ENCODE measurements around the gene HASPIN.
"Not testable (repeated sequence)": the region's sequence is repeated elsewhere in the genome, so short reads cannot be mapped to it uniquely, and the experiment has no call there.

HASPIN gene

DNA sequence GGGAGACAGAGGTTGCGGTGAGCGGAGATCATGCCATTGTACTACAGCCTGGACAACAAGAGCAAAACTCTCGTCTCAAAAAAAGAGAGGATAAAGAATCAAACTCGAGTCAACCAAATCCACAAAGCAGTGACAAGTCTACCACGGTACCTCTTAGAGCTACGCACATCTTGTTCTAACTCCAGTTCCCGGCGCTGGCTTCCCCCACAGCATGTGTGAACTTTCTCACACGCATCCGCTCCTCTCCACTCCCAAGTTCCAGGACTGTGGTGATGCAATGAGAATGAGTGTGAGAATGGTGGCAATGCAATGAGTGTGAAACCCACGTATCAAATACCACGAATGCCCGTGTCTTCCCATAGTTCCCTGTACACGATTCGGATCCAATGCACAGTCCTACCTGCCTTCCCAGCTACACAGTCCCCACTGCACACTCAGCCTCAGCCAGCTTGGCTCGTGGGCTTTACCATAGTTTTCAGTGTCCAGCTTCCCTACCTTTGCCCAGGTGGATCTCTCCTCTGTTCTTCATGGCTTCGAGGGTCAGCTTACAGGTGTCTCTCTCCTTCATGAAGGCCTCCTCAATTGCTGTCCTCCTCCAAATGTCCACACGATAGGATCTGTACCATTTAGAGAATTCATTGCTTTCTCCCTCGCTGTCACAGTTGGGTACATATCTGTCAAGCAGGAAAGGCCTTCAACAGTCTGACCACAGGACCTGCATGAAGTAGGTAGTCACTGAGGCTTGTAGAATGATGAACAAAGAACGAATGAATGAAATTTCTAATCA lies 18.6 kb upstream of the HASPIN start:
- TF ChIP-seq, protein P1, sequence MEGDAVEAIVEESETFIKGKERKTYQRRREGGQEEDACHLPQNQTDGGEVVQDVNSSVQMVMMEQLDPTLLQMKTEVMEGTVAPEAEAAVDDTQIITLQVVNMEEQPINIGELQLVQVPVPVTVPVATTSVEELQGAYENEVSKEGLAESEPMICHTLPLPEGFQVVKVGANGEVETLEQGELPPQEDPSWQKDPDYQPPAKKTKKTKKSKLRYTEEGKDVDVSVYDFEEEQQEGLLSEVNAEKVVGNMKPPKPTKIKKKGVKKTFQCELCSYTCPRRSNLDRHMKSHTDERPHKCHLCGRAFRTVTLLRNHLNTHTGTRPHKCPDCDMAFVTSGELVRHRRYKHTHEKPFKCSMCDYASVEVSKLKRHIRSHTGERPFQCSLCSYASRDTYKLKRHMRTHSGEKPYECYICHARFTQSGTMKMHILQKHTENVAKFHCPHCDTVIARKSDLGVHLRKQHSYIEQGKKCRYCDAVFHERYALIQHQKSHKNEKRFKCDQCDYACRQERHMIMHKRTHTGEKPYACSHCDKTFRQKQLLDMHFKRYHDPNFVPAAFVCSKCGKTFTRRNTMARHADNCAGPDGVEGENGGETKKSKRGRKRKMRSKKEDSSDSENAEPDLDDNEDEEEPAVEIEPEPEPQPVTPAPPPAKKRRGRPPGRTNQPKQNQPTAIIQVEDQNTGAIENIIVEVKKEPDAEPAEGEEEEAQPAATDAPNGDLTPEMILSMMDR (IDR thresholded peaks at IDR 0.05; ENCODE audit: borderline replicate concordance, control extremely low read depth, extremely low read depth, insufficient read depth, missing control alignments): no peak
- in situ Hi-C loops (cut with MboI; ENCODE audit: low sequenced_read_pairs, unreplicated experiment): no loop called here
- DNase-seq (ENCODE audit: low spot score): no peak

DNA sequence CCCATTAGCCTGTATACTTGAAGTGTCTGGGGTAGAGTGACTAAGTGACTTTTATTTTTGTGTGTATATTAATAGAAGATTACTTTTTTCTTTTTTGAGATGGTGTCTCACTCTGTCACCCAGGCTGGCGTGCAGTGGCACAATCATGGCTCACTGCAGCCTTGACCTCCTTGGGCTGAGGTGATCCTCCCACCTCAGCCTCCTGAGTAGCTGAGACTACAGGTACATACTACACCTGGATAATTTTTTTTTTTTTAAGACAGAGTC lies 18.1 kb upstream of the HASPIN start:
- DNase-seq (ENCODE audit: low spot score); in situ Hi-C loops (cut with MboI; ENCODE audit: low sequenced_read_pairs, unreplicated experiment): not testable (repeated sequence)

DNA sequence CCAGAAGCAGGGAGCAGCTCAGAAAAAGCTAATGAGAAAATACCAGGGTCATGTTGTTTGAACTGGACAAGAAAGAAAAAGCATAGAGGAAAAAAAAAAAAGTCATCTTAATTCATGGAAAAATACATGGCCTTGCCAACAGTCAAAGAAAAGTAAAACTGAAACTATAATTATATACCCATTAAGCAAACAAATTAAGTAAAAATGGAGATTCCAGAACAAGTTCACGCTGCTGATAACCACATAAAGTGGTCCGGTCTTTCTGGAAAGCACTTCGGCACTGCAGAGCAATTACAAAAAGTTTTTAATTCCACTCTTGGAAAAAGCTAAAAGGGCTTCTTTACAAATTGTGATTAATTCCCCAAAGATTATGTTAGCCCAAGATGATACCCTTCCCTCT lies 15.3 kb upstream of the HASPIN start:
- DNase-seq (ENCODE audit: low spot score): no peak
- TF ChIP-seq, protein P1 (IDR thresholded peaks at IDR 0.05; ENCODE audit: borderline replicate concordance, control extremely low read depth, extremely low read depth, insufficient read depth, missing control alignments): no peak
- in situ Hi-C loops (cut with MboI; ENCODE audit: low sequenced_read_pairs, unreplicated experiment): no loop called here

DNA sequence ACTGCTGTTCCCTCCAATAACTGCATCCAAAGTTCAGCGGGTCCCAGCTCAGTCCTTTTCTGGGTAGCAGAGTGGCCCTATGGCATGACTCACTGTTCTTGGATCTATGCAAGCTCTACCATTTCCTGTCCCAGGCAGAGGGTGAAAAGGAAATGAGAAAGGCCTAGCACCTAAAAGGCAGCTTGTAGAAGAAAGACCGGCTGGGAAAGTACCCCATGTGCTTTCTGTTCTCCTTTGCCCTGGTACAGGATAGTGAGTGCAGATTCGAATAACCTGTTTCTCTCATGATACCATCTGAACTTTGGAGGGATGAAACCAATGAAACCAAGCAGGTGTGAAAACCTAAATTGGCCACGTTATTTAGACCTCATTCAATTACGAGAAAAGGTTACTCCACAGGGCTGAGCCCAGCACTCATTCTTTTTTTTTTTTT lies 12.7 kb upstream of the HASPIN start:
- TF ChIP-seq, protein P1 (IDR thresholded peaks at IDR 0.05; ENCODE audit: borderline replicate concordance, control extremely low read depth, extremely low read depth, insufficient read depth, missing control alignments): no peak
- in situ Hi-C loops (cut with MboI; ENCODE audit: low sequenced_read_pairs, unreplicated experiment): no loop called here

DNA sequence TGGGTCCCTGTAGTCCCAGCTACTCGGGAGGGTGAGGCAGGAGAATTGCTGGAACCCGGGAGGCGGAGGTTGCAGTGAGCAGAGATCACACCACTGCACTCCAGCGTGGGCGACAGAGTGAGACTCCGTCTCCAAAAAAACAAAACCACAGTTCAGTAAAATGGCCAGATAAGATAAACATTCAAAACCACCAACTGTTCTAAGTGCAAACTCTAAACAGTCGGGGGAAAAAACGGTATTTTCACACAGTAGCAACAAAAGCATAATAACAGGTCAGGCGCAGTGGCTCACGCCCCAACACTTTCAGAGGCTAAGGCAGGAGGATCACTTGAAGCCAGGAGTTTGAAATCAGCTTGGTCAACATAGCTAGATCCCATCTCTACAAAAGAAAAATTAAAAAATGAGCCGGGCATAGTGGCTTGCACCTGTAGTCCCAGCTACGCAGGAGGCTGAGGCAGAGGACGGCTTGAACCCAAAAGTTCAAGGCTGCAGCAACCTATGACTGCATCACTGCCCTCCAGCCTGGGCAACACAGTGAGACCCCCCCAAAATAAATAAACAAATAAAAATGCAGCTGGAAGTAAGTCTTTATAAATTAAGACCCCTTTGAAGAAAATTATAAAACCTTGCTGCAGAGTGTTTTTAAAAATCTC lies 10.8 kb upstream of the HASPIN start:
- no peak for DNase-seq (ENCODE audit: low spot score)
- in situ Hi-C loops (cut with MboI; ENCODE audit: low sequenced_read_pairs, unreplicated experiment): no loop called here
- TF ChIP-seq, protein P1 (IDR thresholded peaks at IDR 0.05; ENCODE audit: borderline replicate concordance, control extremely low read depth, extremely low read depth, insufficient read depth, missing control alignments): no peak

More for the DNA sequence above, 12.7 kb upstream of the HASPIN start:
- peak; percentile 86 for DNase-seq (ENCODE audit: low spot score)

DNA sequence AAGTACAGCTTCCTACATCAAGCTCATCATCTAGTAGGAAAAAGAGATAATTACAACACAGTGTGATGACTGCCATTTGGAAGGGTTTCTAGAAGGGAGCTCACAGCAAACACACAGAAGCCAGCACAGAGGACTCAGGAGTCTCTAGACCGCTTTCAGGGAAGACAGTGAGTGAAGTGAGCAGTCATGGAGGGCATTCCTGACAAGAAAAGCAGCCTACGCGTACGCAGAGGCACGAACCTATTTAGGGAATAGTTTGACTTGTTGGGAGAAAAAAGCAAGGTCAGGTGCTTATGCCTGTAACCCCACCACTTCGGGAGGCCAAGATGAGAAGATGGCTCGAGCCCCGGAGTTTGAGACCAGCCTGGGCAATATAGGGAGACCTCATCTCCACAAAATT lies 8.4 kb upstream of the HASPIN start:
- TF ChIP-seq, protein P1 (IDR thresholded peaks at IDR 0.05; ENCODE audit: borderline replicate concordance, control extremely low read depth, extremely low read depth, insufficient read depth, missing control alignments): no peak
- in situ Hi-C loops (cut with MboI; ENCODE audit: low sequenced_read_pairs, unreplicated experiment): no loop called here
- no peak for DNase-seq (ENCODE audit: low spot score)

DNA sequence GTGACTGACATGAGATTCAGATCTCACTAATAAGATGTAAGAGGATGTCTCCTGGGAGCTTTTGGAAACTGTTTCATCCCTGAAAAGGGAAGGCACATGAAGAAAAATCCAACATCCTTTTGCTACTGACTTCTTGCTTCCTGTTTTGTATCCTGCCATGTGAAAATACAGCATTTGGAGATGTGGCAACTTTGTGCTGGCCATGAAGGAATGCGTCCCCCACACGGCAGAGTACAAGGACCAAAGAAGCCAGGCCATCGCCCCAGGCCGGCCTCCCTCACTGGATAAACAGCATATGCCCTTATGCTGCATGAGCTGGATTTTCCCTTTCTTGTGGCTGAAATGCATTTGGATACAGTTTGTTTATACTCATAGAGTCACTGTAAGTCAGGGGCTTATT lies 5.5 kb upstream of the HASPIN start:
- in situ Hi-C loops (cut with MboI; ENCODE audit: low sequenced_read_pairs, unreplicated experiment): no loop called here
- DNase-seq (ENCODE audit: low spot score): no peak
- TF ChIP-seq, protein P1 (IDR thresholded peaks at IDR 0.05; ENCODE audit: borderline replicate concordance, control extremely low read depth, extremely low read depth, insufficient read depth, missing control alignments): no peak

All from GM13976 (cell line).